Suprapubic skin (tissue), 4 donors: ENCODE measurements around the gene PDE2A. TPM values are rescaled to one million over a fixed set of nuclear protein-coding genes. Genes with fewer than 3 reads are reported as not detected.

Source experiments
- DNase-seq, 2 donors: peaks; one replicate each; pipeline ENCODE4 v3.0.0-alpha.2; 2019; ENCODE audit warnings: low spot score in 2 of 2
- H3K27ac ChIP-seq: fragments of 200-600 bp; sonication (generic); one replicate; pipeline ENCODE4 v1.5.1; 2019
- H3K27me3 ChIP-seq: fragments of 200-600 bp; sonication (generic); one replicate; pipeline ENCODE4 v1.5.1; 2019
- H3K36me3 ChIP-seq: fragments of 200-600 bp; sonication (generic); one replicate; pipeline ENCODE4 v1.5.1; 2019
- H3K4me1 ChIP-seq: fragments of 200-600 bp; sonication (generic); one replicate; pipeline ENCODE4 v1.5.1; 2019
- H3K4me3 ChIP-seq: fragments of 200-600 bp; sonication (generic); one replicate; pipeline ENCODE4 v1.5.1; 2019; ENCODE audit warnings: mild to moderate bottlenecking
- H3K9me3 ChIP-seq: fragments of 200-600 bp; sonication (generic); one replicate; pipeline ENCODE4 v1.5.1; 2019
- CTCF ChIP-seq, 2 donors: fragments of 200-600 bp in 1 of 2; fragments of 450-650 bp in 1 of 2; sonication (generic) in 1 of 2; IDR thresholded peaks; one replicate each; pipeline ENCODE4 v1.5.1; 2016 to 2019; ENCODE audit warnings: antibody characterized with exemption in 2 of 2, mild to moderate bottlenecking in 1 of 2, moderate library complexity in 1 of 2
- EP300 ChIP-seq: sonication (generic); formaldehyde crosslinking; IDR thresholded peaks from one replicate; pipeline ENCODE4 v1.6.1; 2017; ENCODE audit warnings: antibody characterized with exemption
- POLR2A ChIP-seq, 2 donors: fragments of 450-650 bp; IDR thresholded peaks; one replicate each; pipeline ENCODE4 v1.6.1; 2017; ENCODE audit warnings: antibody characterized with exemption in 2 of 2, mild to moderate bottlenecking in 2 of 2, moderate library complexity in 2 of 2
- POLR2AphosphoS5 ChIP-seq, 3 donors: sonication (generic); formaldehyde crosslinking; IDR thresholded peaks; one replicate each; pipeline ENCODE4 v1.6.1; 2017; ENCODE audit warnings: antibody characterized with exemption in 3 of 3
- WGBS: methylation state at CpG from one replicate; pipeline ENCODE4 v1.1.5; 2018; 5-methylcytosine and 5-hydroxymethylcytosine counted together
- total RNA-seq, 4 donors: library from RNA; depleted of rRNA; stranded (reverse); fragments of >200 nt; gene quantifications; one replicate each; pipeline ENCODE4 v1.1.0, GENCODE V29; 2016

PDE2A gene
- total RNA-seq, 4 donors from 2014 or later = 5.4 to 49.9 (median 31.2) TPM

DNA sequence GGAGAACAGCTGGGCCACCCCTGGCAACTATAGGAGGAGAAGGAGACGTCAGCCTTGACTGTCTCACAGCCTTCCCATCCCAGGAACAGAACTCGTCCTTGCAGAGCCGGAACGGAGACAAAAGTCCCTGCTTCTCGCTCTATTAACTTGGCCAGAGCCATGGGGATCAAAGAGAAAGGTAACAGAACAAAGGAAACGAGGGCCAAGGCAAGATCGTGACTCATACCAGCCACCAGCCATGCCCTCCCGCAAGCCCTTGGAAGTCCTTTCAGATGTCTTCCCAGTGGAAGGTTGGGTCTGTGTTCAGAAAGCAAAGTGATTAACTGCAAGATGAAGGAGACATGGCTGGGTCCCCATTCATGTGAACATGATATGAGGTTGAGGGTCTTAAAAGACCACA is 64.7 kb downstream of the PDE2A start:
- Histone ChIP-seq H3K27ac (no peak overlapping the region), H3K27me3 (peaks cover 15% of the 10 kb centered on the region), H3K4me3 (no peak overlapping the region), H3K9me3 (no peaks in the 10 kb centered on the region), H3K36me3 (no peaks in the 10 kb centered on the region), H3K4me1 (peaks cover 29% of the 10 kb centered on the region)
- 70% methylated on average over 7 of the region's 8 CpGs for WGBS
- no peak for DNase-seq
- TF ChIP-seq POLR2AphosphoS5 (IDR thresholded peaks at IDR 0.05) = no peak
- no peak for TF ChIP-seq POLR2A (IDR thresholded peaks at IDR 0.05)
- no peak for TF ChIP-seq EP300
- TF ChIP-seq CTCF (IDR thresholded peaks at IDR 0.05) = no peak

GRCh38 chr11:72609045-72609444 is 65.2 kb downstream of the PDE2A start:
- peak in 1 of 2 donors; percentile 19 for TF ChIP-seq CTCF (IDR thresholded peaks at IDR 0.05)
- TF ChIP-seq POLR2AphosphoS5 (IDR thresholded peaks at IDR 0.05) = no peak
- no peak for TF ChIP-seq POLR2A (IDR thresholded peaks at IDR 0.05)
- no peak for DNase-seq
- H3K27me3 ChIP-seq = peaks cover 11% of the 10 kb centered on the region
- no peak overlapping the region for H3K27ac ChIP-seq
- peaks cover 25% of the 10 kb centered on the region for H3K4me1 ChIP-seq
- H3K36me3 ChIP-seq = no peaks in the 10 kb centered on the region
- WGBS = 84% methylated on average over 4 of the region's 4 CpGs
- no peaks in the 10 kb centered on the region for H3K9me3 ChIP-seq
- H3K4me3 ChIP-seq = no peak overlapping the region

GRCh38 chr11:72607496-72607895 is 66.7 kb downstream of the PDE2A start:
- Histone ChIP-seq H3K27me3 (no peaks in the 10 kb centered on the region), H3K4me3 (no peak overlapping the region), H3K27ac (no peak overlapping the region), H3K4me1 (peaks cover 20% of the 10 kb centered on the region), H3K36me3 (no peaks in the 10 kb centered on the region), H3K9me3 (no peaks in the 10 kb centered on the region)
- TF ChIP-seq POLR2A (IDR thresholded peaks at IDR 0.05) = no peak
- TF ChIP-seq EP300 = no peak
- no peak for TF ChIP-seq POLR2AphosphoS5 (IDR thresholded peaks at IDR 0.05)
- no peak for TF ChIP-seq CTCF (IDR thresholded peaks at IDR 0.05)
- WGBS = 86% methylated on average over 2 of the region's 2 CpGs
- DNase-seq = no peak

GRCh38 chr11:72606748-72607468 is 67.3 kb downstream of the PDE2A start:
- H3K9me3 ChIP-seq = no peaks in the 10 kb centered on the region
- no peak for DNase-seq
- H3K4me3 ChIP-seq = no peak overlapping the region
- H3K36me3 ChIP-seq = no peaks in the 10 kb centered on the region
- no peak for TF ChIP-seq POLR2AphosphoS5 (IDR thresholded peaks at IDR 0.05)
- no peak for TF ChIP-seq POLR2A (IDR thresholded peaks at IDR 0.05)
- no peak for TF ChIP-seq CTCF (IDR thresholded peaks at IDR 0.05)
- no peak overlapping the region for H3K27ac ChIP-seq
- H3K4me1 ChIP-seq = peaks cover 20% of the 10 kb centered on the region
- no peaks in the 10 kb centered on the region for H3K27me3 ChIP-seq
- 55% methylated on average over 13 of the region's 13 CpGs for WGBS

GRCh38 chr11:72605973-72606747 is 68.1 kb downstream of the PDE2A start:
- Histone ChIP-seq H3K4me1 (peaks cover 20% of the 10 kb centered on the region), H3K4me3 (no peak overlapping the region), H3K36me3 (no peaks in the 10 kb centered on the region), H3K9me3 (no peaks in the 10 kb centered on the region), H3K27ac (no peak overlapping the region), H3K27me3 (no peaks in the 10 kb centered on the region)
- TF ChIP-seq POLR2A (IDR thresholded peaks at IDR 0.05) (no peak), CTCF (IDR thresholded peaks at IDR 0.05) (no peak), POLR2AphosphoS5 (IDR thresholded peaks at IDR 0.05) (no peak), EP300 (no peak)
- DNase-seq = no peak
- WGBS = 54% methylated on average over 12 of the region's 13 CpGs
